IMR-90 (cell line): ENCODE measurements around the gene ITK. TPM values are rescaled to one million over a fixed set of nuclear protein-coding genes. Genes with fewer than 3 reads are reported as not detected.

ENCODE experiments used
- ATAC-seq: fragments of 200-7000 bp; cut with Tn5 transposase; 2 replicates; pipeline ENCODE4 v1.9.1; 2020; ENCODE audit warnings: low read depth, mild to moderate bottlenecking, moderate library complexity
- BruUV-seq: library from RNA; stranded (reverse); fragments of 400-500 nt; replicated peaks from 2 replicates; lab custom pipeline; 2021; lab: Mats Ljungman, UMichigan
- CTCF ChIA-PET: fragments of 300-600 bp; formaldehyde crosslinking; extraction: SDS; loops from one replicate; lab custom pipeline; 2021; ENCODE audit warnings: antibody characterized with exemption; lab: Yijun Ruan, JAX
- POLR2A ChIA-PET: fragments of 300-600 bp; sonication (Branson Sonifier 250); formaldehyde crosslinking; loops from one replicate; lab custom pipeline; 2022; ENCODE audit warnings: antibody characterized with exemption; ENCODE audit not compliant: unreplicated experiment; lab: Charles Lee
- DNase-seq: peaks from one replicate; pipeline ENCODE4 v3.0.0; 2013
- H2AFZ ChIP-seq: replicated peaks from 2 replicates; pipeline ENCODE3; 2013; ENCODE audit warnings: low read length, mild to moderate bottlenecking; ENCODE audit not compliant: poor library complexity
- H2AK5ac ChIP-seq: 2 replicates; pipeline ENCODE4 v1.6.1; 2013; ENCODE audit warnings: low read depth, low read length, inconsistent platforms
- H2AK9ac ChIP-seq: replicated peaks from 2 replicates; pipeline ENCODE3; 2013; ENCODE audit warnings: mild to moderate bottlenecking, low read depth, low read length, moderate library complexity; ENCODE audit not compliant: poor library complexity
- H2BK120ac ChIP-seq: 2 replicates; pipeline ENCODE4 v1.6.1; 2013; ENCODE audit warnings: low read depth, low read length, inconsistent platforms
- H2BK15ac ChIP-seq: 3 replicates; pipeline ENCODE4 v1.6.1; 2013; ENCODE audit warnings: low read depth, low read length, inconsistent platforms
- H2BK20ac ChIP-seq: 2 replicates; pipeline ENCODE4 v1.6.1; 2013; ENCODE audit warnings: low read depth, mild to moderate bottlenecking, inconsistent platforms, low read length, moderate library complexity
- H2BK5ac ChIP-seq: 2 replicates; pipeline ENCODE4 v1.6.1; 2013; ENCODE audit warnings: mild to moderate bottlenecking, low read depth, low read length, inconsistent platforms; ENCODE audit not compliant: poor library complexity, severe bottlenecking
- H3K14ac ChIP-seq: replicated peaks from 2 replicates; pipeline ENCODE4 v1.6.1; 2013; ENCODE audit warnings: low read depth, low read length, inconsistent platforms
- H3K18ac ChIP-seq: 2 replicates; pipeline ENCODE4 v1.6.1; 2013; ENCODE audit warnings: low read depth, low read length, control low read depth
- H3K23ac ChIP-seq: 2 replicates; pipeline ENCODE4 v1.6.1; 2013; ENCODE audit warnings: low read depth, low read length, inconsistent platforms
- H3K27ac ChIP-seq: 2 replicates; pipeline ENCODE4 v1.5.1; 2013; ENCODE audit warnings: mild to moderate bottlenecking, control low read depth, low read length; ENCODE audit not compliant: insufficient read depth
- H3K27me3 ChIP-seq: 2 replicates; pipeline ENCODE4 v1.6.1; 2013; ENCODE audit warnings: low read length; ENCODE audit not compliant: control insufficient read depth, insufficient read depth
- H3K36me3 ChIP-seq: 2 replicates; pipeline ENCODE4 v1.6.1; 2013; ENCODE audit warnings: low read length, mixed read lengths; ENCODE audit not compliant: control insufficient read depth, insufficient read depth
- H3K4ac ChIP-seq: 2 replicates; pipeline ENCODE4 v1.6.1; 2013; ENCODE audit warnings: low read depth, low read length, inconsistent platforms
- H3K4me1 ChIP-seq: 2 replicates; pipeline ENCODE4 v1.6.1; 2013; ENCODE audit warnings: low read length, mixed read lengths; ENCODE audit not compliant: control insufficient read depth, insufficient read depth
- H3K4me2 ChIP-seq: 2 replicates; pipeline ENCODE4 v1.6.1; 2013; ENCODE audit warnings: low read depth, mild to moderate bottlenecking, control low read depth, low read length, moderate library complexity
- H3K4me3 ChIP-seq: 2 replicates; pipeline ENCODE4 v1.5.1; 2013; ENCODE audit warnings: low read depth, mild to moderate bottlenecking, control low read depth, low read length, moderate library complexity; ENCODE audit not compliant: insufficient read depth
- H3K56ac ChIP-seq: 2 replicates; pipeline ENCODE4 v1.6.1; 2013; ENCODE audit warnings: low read length, inconsistent platforms; ENCODE audit not compliant: insufficient read depth; ENCODE audit errors: extremely low read depth
- H3K79me1 ChIP-seq, 2 experiments: 2 replicates each; pipeline ENCODE4 v1.6.1; 2013; ENCODE audit warnings: low read length in 2 of 2, inconsistent platforms in 1 of 2, low read depth in 1 of 2
- H3K9ac ChIP-seq: 2 replicates; pipeline ENCODE4 v1.6.1; 2013; ENCODE audit warnings: low read depth, low read length, control low read depth
- H3K9me1 ChIP-seq: 2 replicates; pipeline ENCODE4 v1.6.1; 2013; ENCODE audit warnings: low read length, inconsistent platforms; ENCODE audit not compliant: insufficient read depth
- H3K9me3 ChIP-seq: 2 replicates; pipeline ENCODE4 v1.6.1; 2013; ENCODE audit warnings: low read length; ENCODE audit not compliant: control insufficient read depth, insufficient read depth
- H4K20me1 ChIP-seq: 2 replicates; pipeline ENCODE4 v1.6.1; 2013; ENCODE audit warnings: low read length, inconsistent platforms; ENCODE audit not compliant: insufficient read depth
- H4K5ac ChIP-seq: 2 replicates; pipeline ENCODE4 v1.6.1; 2013; ENCODE audit warnings: mild to moderate bottlenecking, low read depth, low read length, control low read depth
- H4K8ac ChIP-seq, 2 experiments: 2 replicates each; pipeline ENCODE4 v1.6.1; 2013; ENCODE audit warnings: low read depth in 2 of 2, low read length in 2 of 2, control low read depth in 1 of 2, inconsistent platforms in 1 of 2
- H4K91ac ChIP-seq: 2 replicates; pipeline ENCODE4 v1.6.1; 2013; ENCODE audit warnings: low read depth, low read length, inconsistent platforms; ENCODE audit not compliant: insufficient read depth
- BHLHE40 ChIP-seq: fragments of 150-350 bp; IDR thresholded peaks from 2 replicates; pipeline ENCODE4 v1.6.1; 2016; ENCODE audit warnings: mild to moderate bottlenecking, low read depth, low read length
- CEBPB ChIP-seq: IDR thresholded peaks from 2 replicates; pipeline ENCODE4 v1.6.1; 2012; ENCODE audit warnings: low read depth, low read length, improper control_type of control experiment
- CHD1 ChIP-seq: IDR thresholded peaks from 2 replicates; pipeline ENCODE4 v1.6.1; 2012; ENCODE audit warnings: low read depth, low read length, improper control_type of control experiment
- ELK1 ChIP-seq: fragments of 150-350 bp; IDR thresholded peaks from 2 replicates; pipeline ENCODE4 v1.6.1; 2016; ENCODE audit warnings: low read depth, mild to moderate bottlenecking, low read length, moderate library complexity, borderline replicate concordance
- FOS ChIP-seq: fragments of 150-350 bp; IDR thresholded peaks from 2 replicates; pipeline ENCODE4 v1.6.1; 2016; ENCODE audit warnings: low read depth, low read length
- MAFK ChIP-seq: IDR thresholded peaks from 2 replicates; pipeline ENCODE4 v1.6.1; 2012; ENCODE audit warnings: low read depth, low read length, improper control_type of control experiment
- MAZ ChIP-seq: IDR thresholded peaks from 2 replicates; pipeline ENCODE4 v1.6.1; 2012; ENCODE audit warnings: low read depth, mild to moderate bottlenecking, low read length, improper control_type of control experiment, moderate library complexity, borderline replicate concordance
- MXI1 ChIP-seq: IDR thresholded peaks from 2 replicates; pipeline ENCODE4 v1.6.1; 2012; ENCODE audit warnings: low read depth, mild to moderate bottlenecking, low read length, moderate library complexity, borderline replicate concordance
- NFE2L2 ChIP-seq: fragments of 150-350 bp; IDR thresholded peaks from 2 replicates; pipeline ENCODE4 v1.6.1; 2016; ENCODE audit warnings: low read depth, mild to moderate bottlenecking, low read length
- POLR2A ChIP-seq: IDR thresholded peaks from 2 replicates; pipeline ENCODE4 v1.6.1; 2012; ENCODE audit warnings: mild to moderate bottlenecking, low read depth, low read length
- RAD21 ChIP-seq: IDR thresholded peaks from 2 replicates; pipeline ENCODE4 v1.6.1; 2012; ENCODE audit warnings: low read length, improper control_type of control experiment
- RCOR1 ChIP-seq: IDR thresholded peaks from 2 replicates; pipeline ENCODE4 v1.6.1; 2012; ENCODE audit warnings: mild to moderate bottlenecking, low read length, improper control_type of control experiment; ENCODE audit not compliant: insufficient replicate concordance
- RFX5 ChIP-seq: IDR thresholded peaks from 2 replicates; pipeline ENCODE4 v1.8.0; 2012; ENCODE audit warnings: low read depth, mild to moderate bottlenecking, low read length, moderate library complexity
- SMC3 ChIP-seq: fragments of 150-350 bp; IDR thresholded peaks from 2 replicates; pipeline ENCODE4 v1.6.1; 2016; ENCODE audit warnings: low read depth, mild to moderate bottlenecking, antibody characterized with exemption, low read length, moderate library complexity
- USF2 ChIP-seq: fragments of 150-350 bp; IDR thresholded peaks from 2 replicates; pipeline ENCODE4 v1.6.1; 2017; ENCODE audit warnings: mild to moderate bottlenecking, antibody characterized with exemption, low read length, low read depth
- WGBS, 2 experiments: methylation state at CpG; one replicate each; pipeline versions ENCODE4 v1.1.5 to v1.1.7; 2013; ENCODE audit warnings: missing lambda C conversion rate in 2 of 2; ENCODE audit not compliant: insufficient read length in 1 of 2; ENCODE audit errors: extremely low coverage in 2 of 2; 5-methylcytosine and 5-hydroxymethylcytosine counted together
- dilution Hi-C: fragments of 300-500 bp; cut with HindIII; formaldehyde crosslinking; loops from one replicate; pipeline ENCODE4 v1.14.3; 2018; ENCODE audit warnings: low sequenced_read_pairs; ENCODE audit not compliant: unreplicated experiment
- in situ Hi-C: fragments of 300-500 bp; cut with MboI; formaldehyde crosslinking; loops from 3 replicates; pipeline ENCODE4 v1.14.3; 2019; ENCODE audit warnings: low sequenced_read_pairs, inconsistent platforms, mixed read lengths
- intact Hi-C: fragments of 100-400 bp; cut with micrococcal nuclease; formaldehyde crosslinking; loops from 2 replicates; pipeline ENCODE4 v1.10.0; 2022
- polyA plus RNA-seq, 3 experiments: library from polyadenylated mRNA; depleted of rRNA; stranded (reverse); fragments of >200 nt; gene quantifications; 2 replicates each; pipeline ENCODE4 v1.2.3, GENCODE V29; 2012; ENCODE audit warnings: low replicate concordance in 1 of 3
- total RNA-seq: library from RNA; depleted of rRNA; stranded (reverse); fragments of >200 nt; gene quantifications from 2 replicates; pipeline ENCODE4 v1.2.3, GENCODE V29; 2012
- TF ChIP-seq, protein P1 (sequence below): conservative IDR thresholded peaks from 2 replicates; pipeline ENCODE4 v1.5.1; 2012; ENCODE audit warnings: mild to moderate bottlenecking, low read depth, low read length, improper control_type of control experiment

ITK gene
- total and polyA plus RNA-seq, 2 of the 4 experiments (the other 2 are of a cell fraction): not detected

- Histone ChIP-seq H4K20me1 (no peaks in the 10 kb centered on the region), H4K91ac (no peak overlapping the region), H2AK5ac (no peak overlapping the region), H3K56ac (no peak overlapping the region), H3K4me1 (no peaks in the 10 kb centered on the region), H2AFZ (no peak overlapping the region), H4K8ac (no peak overlapping the region), H2AK9ac (no peak overlapping the region), H3K4ac (no peak overlapping the region), H3K4me2 (no peak overlapping the region), H3K27ac (no peak overlapping the region), H3K9ac (no peak overlapping the region), H3K79me1 (no peaks in the 10 kb centered on the region), H2BK5ac (no peak overlapping the region), H2BK20ac (no peak overlapping the region), H2BK15ac (no peak overlapping the region), H3K18ac (no peak overlapping the region), H3K9me3 (no peaks in the 10 kb centered on the region), H3K23ac (no peak overlapping the region), H3K27me3 (no peaks in the 10 kb centered on the region; the same call in 1 of the 2 replicates), H3K14ac (no peak overlapping the region), H3K4me3 (no peak overlapping the region), H3K36me3 (no peaks in the 10 kb centered on the region), H3K9me1 (no peaks in the 10 kb centered on the region), H4K5ac (no peak overlapping the region), H2BK120ac (no peak overlapping the region)
- ChIA-PET CTCF (no interaction called here), POLR2A (no interaction called here)
- 50% methylated on average over 1 of the region's 7 CpGs; no CpG with 5 or more reads in 1 of the 2 experiments for WGBS, 2 experiments
- intact Hi-C loops (no loop called here), in situ Hi-C loops (no loop called here), dilution Hi-C loops (no loop called here)
- DNase-seq: no peak
- no peak for ATAC-seq
- no peak for TF ChIP-seq USF2
- TF ChIP-seq MXI1: no peak
- no peak for TF ChIP-seq BHLHE40
- no peak for TF ChIP-seq RAD21
- TF ChIP-seq MAFK: no peak
- TF ChIP-seq RFX5: no peak
- TF ChIP-seq NFE2L2: no peak
- no peak for TF ChIP-seq FOS
- no peak for TF ChIP-seq RCOR1
- no peak for TF ChIP-seq SMC3
- TF ChIP-seq CHD1: no peak
- TF ChIP-seq, protein P1, sequence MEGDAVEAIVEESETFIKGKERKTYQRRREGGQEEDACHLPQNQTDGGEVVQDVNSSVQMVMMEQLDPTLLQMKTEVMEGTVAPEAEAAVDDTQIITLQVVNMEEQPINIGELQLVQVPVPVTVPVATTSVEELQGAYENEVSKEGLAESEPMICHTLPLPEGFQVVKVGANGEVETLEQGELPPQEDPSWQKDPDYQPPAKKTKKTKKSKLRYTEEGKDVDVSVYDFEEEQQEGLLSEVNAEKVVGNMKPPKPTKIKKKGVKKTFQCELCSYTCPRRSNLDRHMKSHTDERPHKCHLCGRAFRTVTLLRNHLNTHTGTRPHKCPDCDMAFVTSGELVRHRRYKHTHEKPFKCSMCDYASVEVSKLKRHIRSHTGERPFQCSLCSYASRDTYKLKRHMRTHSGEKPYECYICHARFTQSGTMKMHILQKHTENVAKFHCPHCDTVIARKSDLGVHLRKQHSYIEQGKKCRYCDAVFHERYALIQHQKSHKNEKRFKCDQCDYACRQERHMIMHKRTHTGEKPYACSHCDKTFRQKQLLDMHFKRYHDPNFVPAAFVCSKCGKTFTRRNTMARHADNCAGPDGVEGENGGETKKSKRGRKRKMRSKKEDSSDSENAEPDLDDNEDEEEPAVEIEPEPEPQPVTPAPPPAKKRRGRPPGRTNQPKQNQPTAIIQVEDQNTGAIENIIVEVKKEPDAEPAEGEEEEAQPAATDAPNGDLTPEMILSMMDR: no peak
- no peak for TF ChIP-seq CEBPB
- no peak for TF ChIP-seq POLR2A
- TF ChIP-seq MAZ: no peak
- no peak for TF ChIP-seq ELK1
- BruUV-seq: no TSS peak
These were observed 8.6 kb downstream of the ITK start for GRCh38 chr5:157189223-157189622.
